GM21447 (cell line): ENCODE results near the gene NRROS.
A peak's percentile ranks its signal among the peaks of the same experiment; 100 is the strongest.

Source experiments
- ATAC-seq: cut with Tn5 transposase; IDR thresholded peaks from one replicate; pipeline ENCODE4 v1.9.1; 2021; ENCODE audit not compliant: unreplicated experiment

NRROS gene

GRCh38 chr3:196677353-196677752, 37.9 kb downstream of the NRROS start:
- no peak for ATAC-seq

DNA sequence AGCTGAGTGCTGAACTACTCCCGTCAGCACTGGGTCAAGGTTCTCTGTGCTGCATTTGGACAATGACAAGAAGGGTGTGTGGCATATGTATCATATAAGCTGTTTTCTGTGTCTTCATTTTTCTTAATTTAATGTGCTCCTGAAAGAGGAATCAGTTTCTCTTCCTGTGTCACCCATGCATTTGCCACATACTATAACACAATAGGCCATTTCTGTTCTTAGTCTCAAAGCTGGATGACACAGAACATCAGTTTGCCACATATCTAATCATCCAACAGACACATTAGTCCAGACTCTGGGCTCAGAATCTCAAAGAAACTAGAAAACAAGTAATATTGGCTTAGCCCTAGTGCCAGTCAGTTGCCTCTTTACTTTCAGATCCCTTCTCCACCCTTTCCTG, 38.4 kb downstream of the NRROS start:
- ATAC-seq, result no peak

- ATAC-seq, result peak; percentile 95
These were observed 45.3 kb downstream of the NRROS start for GRCh38 chr3:196684548-196685407.

- ATAC-seq, result no peak
These were observed 46.9 kb downstream of the NRROS start for GRCh38 chr3:196686436-196686835.

GRCh38 chr3:196688349-196688748, 48.9 kb downstream of the NRROS start:
- ATAC-seq, result no peak

DNA sequence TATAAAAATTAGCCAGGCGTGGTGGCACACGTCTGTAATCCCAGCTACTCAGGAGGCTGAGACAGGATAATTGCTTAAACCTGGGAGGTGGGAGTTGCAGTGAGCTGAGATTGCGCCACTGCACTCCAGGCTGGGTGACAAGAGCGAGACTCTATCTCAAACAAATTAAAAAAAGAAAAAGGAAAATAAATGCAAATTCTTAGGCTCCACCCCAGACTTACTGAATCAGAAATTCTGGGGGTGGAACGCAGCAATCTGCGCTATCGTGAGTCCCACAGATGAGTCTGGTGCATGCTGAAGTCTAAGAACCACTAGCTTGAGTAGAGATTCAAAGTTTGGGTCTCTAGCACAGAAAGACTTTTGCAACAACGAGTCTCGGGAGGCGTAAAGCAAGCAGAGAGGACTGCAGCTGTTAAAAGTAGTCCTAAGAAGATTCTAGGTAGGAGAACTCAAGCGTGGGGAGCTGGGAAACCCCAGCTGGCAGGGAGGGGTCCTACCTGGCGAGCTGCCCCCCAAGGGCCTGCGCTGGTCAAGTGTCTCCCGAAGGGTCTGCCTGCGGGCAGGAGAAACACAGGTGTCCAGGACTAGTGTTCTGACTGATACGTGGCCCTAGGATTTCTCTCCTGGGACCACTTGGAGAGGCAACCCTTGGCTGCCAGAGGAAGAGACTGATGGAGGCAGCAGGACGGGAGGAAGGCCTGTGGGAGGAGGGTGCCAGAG, 50.6 kb downstream of the NRROS start:
- no peak for ATAC-seq

GRCh38 chr3:196691386-196691785, 51.9 kb downstream of the NRROS start:
- no peak for ATAC-seq

DNA sequence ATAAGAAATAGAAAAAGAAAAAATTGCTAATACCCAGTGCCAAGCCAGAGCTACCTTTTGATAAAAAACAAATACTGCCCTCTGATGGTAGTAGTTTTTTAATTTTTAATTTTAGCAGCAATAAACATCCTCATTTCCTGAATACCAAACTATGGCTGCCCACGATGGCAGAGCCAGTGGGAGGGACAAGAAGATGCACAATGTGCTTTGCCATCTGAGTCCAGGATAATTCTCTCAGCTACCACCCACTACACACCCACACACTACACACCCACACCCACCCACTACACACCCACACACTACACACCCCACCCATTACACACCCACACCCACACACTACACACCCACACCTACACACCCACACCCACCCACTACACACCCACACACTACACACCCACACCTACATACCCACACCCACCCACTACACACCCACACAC, 54.7 kb downstream of the NRROS start:
- no peak for ATAC-seq

DNA sequence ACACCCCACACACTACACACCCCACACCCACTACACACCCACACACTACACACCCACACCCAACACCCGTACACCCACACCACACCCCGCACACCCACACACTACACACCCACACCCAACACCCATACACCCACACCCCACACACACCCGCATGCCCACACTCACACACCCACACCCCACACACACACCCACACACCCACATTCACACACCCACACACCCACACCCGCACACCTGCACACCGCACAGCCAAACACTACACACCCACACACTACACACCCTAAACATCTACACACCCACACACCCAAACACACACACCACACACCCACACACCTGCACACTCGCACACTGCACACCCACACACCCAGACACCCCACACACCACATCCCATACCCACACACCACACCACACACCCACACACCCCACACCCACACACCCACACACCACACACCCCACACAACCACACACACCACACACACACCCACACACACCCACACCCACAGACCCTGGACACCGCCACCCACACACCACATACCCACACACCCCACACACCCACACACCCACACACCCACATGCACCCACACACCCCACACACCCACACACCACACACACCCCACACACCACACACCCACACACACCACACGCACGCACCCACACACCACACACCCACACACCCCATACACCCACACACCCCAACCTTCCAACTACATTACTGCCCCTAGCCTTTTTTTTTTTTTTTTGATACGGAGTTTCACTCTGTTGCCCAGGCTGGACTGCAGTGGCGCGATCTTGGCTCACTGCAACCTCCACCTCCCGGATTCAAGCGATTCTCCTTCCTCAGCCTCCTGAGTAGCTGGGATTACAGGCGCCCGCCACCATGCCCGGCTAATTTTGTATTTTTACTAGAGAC, 55.7 kb downstream of the NRROS start:
- no peak for ATAC-seq

DNA sequence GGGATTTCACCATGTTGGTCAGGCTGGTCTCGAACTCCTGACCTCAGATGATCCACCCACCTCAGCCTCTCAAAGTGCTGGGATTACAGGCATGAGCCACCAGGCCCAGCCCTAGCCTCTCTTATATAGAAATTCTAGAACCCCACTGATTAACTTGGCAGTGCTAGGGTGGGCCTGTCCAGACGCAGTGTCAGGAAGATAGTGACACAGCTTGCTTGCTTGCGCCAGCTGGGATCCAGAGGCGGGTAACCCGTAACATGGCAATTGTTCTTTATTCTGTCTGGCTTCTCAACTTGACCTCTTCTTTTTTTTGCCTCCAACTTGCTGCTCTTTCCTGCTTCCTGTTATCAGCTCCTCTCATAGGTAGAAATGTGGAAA, 56.3 kb downstream of the NRROS start:
- no peak for ATAC-seq

DNA sequence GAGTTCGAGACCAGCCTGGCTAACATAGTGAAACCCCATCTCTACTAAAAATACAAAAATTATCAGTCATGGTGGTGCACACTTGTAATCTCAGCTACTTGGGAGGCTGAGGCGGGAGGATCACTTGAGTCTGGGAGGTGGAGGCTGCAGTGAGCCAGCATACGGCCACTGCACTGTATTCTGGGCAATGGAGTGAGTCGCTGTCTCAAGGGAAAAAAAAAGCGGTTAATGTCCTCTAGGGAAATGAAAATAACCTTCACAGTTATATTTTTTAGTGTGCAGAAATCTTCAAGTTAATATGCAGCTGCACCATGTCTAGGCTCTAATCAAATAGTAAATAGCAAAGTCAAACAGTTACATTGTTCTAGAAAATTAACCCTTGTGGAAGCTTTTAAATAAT, 57.8 kb downstream of the NRROS start:
- ATAC-seq, result no peak

- no peak for ATAC-seq
These were observed 60.3 kb downstream of the NRROS start for GRCh38 chr3:196699749-196700148.

DNA sequence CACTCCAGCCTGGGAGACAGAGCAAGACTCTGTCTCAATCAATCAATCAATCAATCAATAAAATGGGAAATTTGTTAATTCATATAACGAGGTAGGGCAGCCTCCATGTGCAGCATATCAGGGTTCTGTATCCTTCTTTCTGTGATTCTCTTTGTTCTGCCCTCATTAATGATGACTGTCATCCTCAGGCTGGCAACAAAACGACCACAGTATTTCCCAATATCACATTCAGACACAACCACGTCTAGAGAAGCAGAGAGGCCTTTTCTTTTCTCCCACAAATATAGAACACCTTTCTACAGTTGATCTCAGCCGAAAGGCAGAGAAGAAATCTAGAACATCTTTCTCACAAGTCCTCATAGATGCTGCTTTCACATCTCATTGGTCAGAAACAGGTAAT, 61.3 kb downstream of the NRROS start:
- ATAC-seq, result no peak

- no peak for ATAC-seq
These were observed 66.8 kb downstream of the NRROS start for GRCh38 chr3:196706327-196706726.

DNA sequence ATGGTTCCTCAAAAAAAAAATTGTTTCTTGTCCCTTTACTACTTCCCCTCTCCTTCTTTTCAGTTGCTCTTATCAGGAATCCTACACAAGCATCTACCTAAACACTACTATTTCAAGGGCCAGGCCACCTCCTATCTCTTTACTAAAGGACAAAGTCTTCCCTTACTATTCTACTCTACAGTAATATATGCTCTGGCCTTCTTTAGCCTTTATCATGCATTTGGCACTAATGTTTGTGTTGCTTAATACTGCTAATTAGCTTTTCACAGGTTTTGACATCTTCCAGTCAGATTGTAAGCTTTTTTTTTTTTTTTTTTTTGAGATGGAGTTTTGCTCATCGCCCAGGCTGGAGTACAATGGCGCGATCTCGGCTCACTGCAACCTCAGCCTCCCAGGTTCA, 67.2 kb downstream of the NRROS start:
- ATAC-seq, result no peak

GRCh38 chr3:196707566-196707965, 68.1 kb downstream of the NRROS start:
- no peak for ATAC-seq

- ATAC-seq, result no peak
These were observed 69.0 kb downstream of the NRROS start for GRCh38 chr3:196708467-196708866.
